ENCODE data around the gene CCNI2.

CCNI2 gene

DNA sequence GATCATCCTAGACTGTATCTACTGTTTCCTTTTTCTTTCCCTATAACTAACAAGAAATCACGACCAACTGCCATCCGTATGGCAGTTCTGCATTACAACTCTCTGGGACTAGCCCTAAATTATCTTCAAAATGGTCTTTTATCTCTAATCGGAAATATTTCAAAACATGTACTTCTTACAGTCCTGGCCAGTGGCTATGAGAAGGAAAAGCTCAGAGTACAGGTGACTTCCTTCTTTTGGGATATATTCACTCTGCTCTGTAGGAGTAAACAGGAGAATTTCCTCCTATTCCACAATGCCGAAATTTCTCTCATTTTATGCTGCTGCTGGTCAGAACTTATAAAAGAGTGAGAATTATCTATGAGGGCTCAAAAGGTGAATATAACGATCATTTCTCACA lies 31.6 kb downstream of the CCNI2 start:
- Histone ChIP-seq H2BK120ac (ENCODE audit: low read depth, low read length) (no peak overlapping the region), H3K79me1 (ENCODE audit: low read depth, low read length) (peaks cover 7% of the 10 kb centered on the region), H3K4me2 (ENCODE audit: insufficient read depth, low read length, poor library complexity, severe bottlenecking) (no peak overlapping the region), H3K4me1 (ENCODE audit: control insufficient read depth in 2 of 2, insufficient read depth in 1 of 2, low read depth in 1 of 2, low read length in 2 of 2) (peaks cover 3 to 16% of the 10 kb centered on the region in 2 donors), H3K9me3 (replicated peaks in 1 of 2; ENCODE audit: control insufficient read depth in 2 of 2, insufficient read depth in 1 of 2, low read depth in 1 of 2, low read length in 2 of 2) (no peaks in the 10 kb centered on the region), H3K23ac (ENCODE audit: low read depth, low read length, poor library complexity) (no peak overlapping the region), H2BK12ac (ENCODE audit: low read length) (no peak overlapping the region), H2BK15ac (ENCODE audit: low read length) (no peak overlapping the region), H2AK5ac (ENCODE audit: low read depth, low read length) (no peak overlapping the region), H3K9ac (ENCODE audit: low read depth, low read length, poor library complexity) (no peak overlapping the region), H2AFZ (ENCODE audit: low read length) (no peak overlapping the region), H3K4me3 (ENCODE audit: low read length in 2 of 2) (no peak overlapping the region), H4K8ac (ENCODE audit: low read depth, low read length) (no peak overlapping the region), H3K4ac (ENCODE audit: low read length) (no peak overlapping the region), H4K91ac (ENCODE audit: low read depth, low read length, poor library complexity) (no peak overlapping the region), H2BK5ac (ENCODE audit: low read length) (no peak overlapping the region), H3K27me3 (ENCODE audit: control insufficient read depth in 3 of 3, insufficient read depth in 3 of 3, low read depth in 1 of 3, low read length in 3 of 3) (peaks cover 0 to 56% (median 21%) of the 10 kb centered on the region in 3 experiments), H3K14ac (ENCODE audit: low read length) (no peak overlapping the region), H3K36me3 (replicated peaks in 1 of 2; ENCODE audit: control insufficient read depth in 2 of 2, insufficient read depth in 2 of 2, low read length in 2 of 2) (no peaks in the 10 kb centered on the region), H3K27ac (replicated peaks; ENCODE audit: low read length) (no peak overlapping the region), H3K18ac (ENCODE audit: low read length) (no peak overlapping the region)
- WGBS, 2 donors (ENCODE audit: extremely low coverage in 2 of 2, insufficient read length in 2 of 2, insufficient replicate concordance in 1 of 2): no CpG with 5 or more reads among the region's 5 CpGs
- DNase-seq (ENCODE audit: low spot score): no peak

DNA sequence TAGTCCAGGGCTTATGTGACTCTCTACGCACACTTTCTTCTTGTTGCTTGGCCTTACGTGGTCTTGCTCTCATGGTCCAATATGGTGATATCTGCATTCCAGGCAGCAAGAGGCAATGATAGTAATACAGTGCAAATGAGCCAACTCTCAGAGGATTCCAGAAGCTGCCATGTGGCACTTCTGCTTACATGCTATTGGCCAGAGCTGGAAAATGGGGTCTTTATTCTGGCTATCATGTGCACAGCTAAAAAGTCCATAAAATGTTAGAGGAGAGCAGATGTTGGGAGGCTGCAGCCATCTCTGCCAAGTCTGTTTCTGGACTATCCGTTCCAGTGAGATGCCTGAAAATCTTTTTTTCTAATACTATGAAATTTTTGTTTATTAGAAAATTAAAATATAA lies 32.7 kb downstream of the CCNI2 start:
- Histone ChIP-seq H3K18ac (ENCODE audit: low read length) (no peak overlapping the region), H4K91ac (ENCODE audit: low read depth, low read length, poor library complexity) (no peak overlapping the region), H3K27me3 (ENCODE audit: control insufficient read depth in 3 of 3, insufficient read depth in 3 of 3, low read depth in 1 of 3, low read length in 3 of 3) (peaks cover 0 to 62% (median 21%) of the 10 kb centered on the region in 3 experiments), H2AK5ac (ENCODE audit: low read depth, low read length) (no peak overlapping the region), H2BK120ac (ENCODE audit: low read depth, low read length) (no peak overlapping the region), H3K4me1 (ENCODE audit: control insufficient read depth in 2 of 2, insufficient read depth in 1 of 2, low read depth in 1 of 2, low read length in 2 of 2) (peaks cover 3 to 12% of the 10 kb centered on the region in 2 donors), H3K9ac (ENCODE audit: low read depth, low read length, poor library complexity) (no peak overlapping the region), H3K4me3 (ENCODE audit: low read length in 2 of 2) (no peak overlapping the region), H3K23ac (ENCODE audit: low read depth, low read length, poor library complexity) (no peak overlapping the region), H3K14ac (ENCODE audit: low read length) (no peak overlapping the region), H2AFZ (ENCODE audit: low read length) (no peak overlapping the region), H3K79me1 (ENCODE audit: low read depth, low read length) (peaks cover 2% of the 10 kb centered on the region), H2BK5ac (ENCODE audit: low read length) (no peak overlapping the region), H3K36me3 (replicated peaks in 1 of 2; ENCODE audit: control insufficient read depth in 2 of 2, insufficient read depth in 2 of 2, low read length in 2 of 2) (no peaks in the 10 kb centered on the region), H3K27ac (replicated peaks; ENCODE audit: low read length) (no peak overlapping the region), H3K4ac (ENCODE audit: low read length) (no peak overlapping the region), H2BK12ac (ENCODE audit: low read length) (no peak overlapping the region), H3K9me3 (replicated peaks in 1 of 2; ENCODE audit: control insufficient read depth in 2 of 2, insufficient read depth in 1 of 2, low read depth in 1 of 2, low read length in 2 of 2) (no peaks in the 10 kb centered on the region), H3K4me2 (ENCODE audit: insufficient read depth, low read length, poor library complexity, severe bottlenecking) (no peak overlapping the region), H4K8ac (ENCODE audit: low read depth, low read length) (no peak overlapping the region), H2BK15ac (ENCODE audit: low read length) (no peak overlapping the region)
- no peak for DNase-seq (ENCODE audit: low spot score)
- no CpG with 5 or more reads among the region's 3 CpGs for whole genome bisulfite sequencing, 2 donors (ENCODE audit: extremely low coverage in 2 of 2, insufficient read length in 2 of 2, insufficient replicate concordance in 1 of 2)

DNA sequence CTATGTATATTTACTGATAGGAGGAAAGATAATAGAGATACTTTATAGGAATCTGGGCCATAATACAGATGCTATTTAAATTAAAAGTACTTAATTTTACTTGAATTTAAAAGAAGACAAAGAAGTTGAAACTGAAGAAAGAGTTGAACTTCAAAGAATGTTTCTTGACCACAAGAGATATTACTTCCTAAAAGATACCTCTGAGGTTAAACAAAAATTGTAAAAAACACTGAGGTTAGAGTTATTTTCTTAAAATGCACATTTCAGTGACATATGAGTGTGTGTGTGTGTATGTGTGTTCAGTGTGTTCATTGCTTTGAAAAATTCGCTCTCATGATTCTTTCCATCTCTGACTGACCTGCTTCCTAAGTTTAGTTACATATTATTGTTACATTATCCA lies 33.4 kb downstream of the CCNI2 start:
- Histone ChIP-seq H3K4me2 (ENCODE audit: insufficient read depth, low read length, poor library complexity, severe bottlenecking) (no peak overlapping the region), H3K79me1 (ENCODE audit: low read depth, low read length) (peaks cover 2% of the 10 kb centered on the region), H3K27me3 (ENCODE audit: control insufficient read depth in 3 of 3, insufficient read depth in 3 of 3, low read depth in 1 of 3, low read length in 3 of 3) (peaks cover 0 to 67% (median 21%) of the 10 kb centered on the region in 3 experiments), H2BK15ac (ENCODE audit: low read length) (no peak overlapping the region), H3K14ac (ENCODE audit: low read length) (no peak overlapping the region), H2BK12ac (ENCODE audit: low read length) (no peak overlapping the region), H3K4me3 (ENCODE audit: low read length in 2 of 2) (no peak overlapping the region), H3K4ac (ENCODE audit: low read length) (no peak overlapping the region), H2AK5ac (ENCODE audit: low read depth, low read length) (no peak overlapping the region), H3K36me3 (replicated peaks in 1 of 2; ENCODE audit: control insufficient read depth in 2 of 2, insufficient read depth in 2 of 2, low read length in 2 of 2) (no peaks in the 10 kb centered on the region), H3K9ac (ENCODE audit: low read depth, low read length, poor library complexity) (no peak overlapping the region), H3K9me3 (replicated peaks in 1 of 2; ENCODE audit: control insufficient read depth in 2 of 2, insufficient read depth in 1 of 2, low read depth in 1 of 2, low read length in 2 of 2) (no peaks in the 10 kb centered on the region), H3K23ac (ENCODE audit: low read depth, low read length, poor library complexity) (no peak overlapping the region), H2BK120ac (ENCODE audit: low read depth, low read length) (no peak overlapping the region), H3K18ac (ENCODE audit: low read length) (no peak overlapping the region), H3K27ac (replicated peaks; ENCODE audit: low read length) (no peak overlapping the region), H4K8ac (ENCODE audit: low read depth, low read length) (no peak overlapping the region), H4K91ac (ENCODE audit: low read depth, low read length, poor library complexity) (no peak overlapping the region), H2BK5ac (ENCODE audit: low read length) (no peak overlapping the region), H3K4me1 (ENCODE audit: control insufficient read depth in 2 of 2, insufficient read depth in 1 of 2, low read depth in 1 of 2, low read length in 2 of 2) (peaks cover 1 to 7% of the 10 kb centered on the region in 2 donors), H2AFZ (ENCODE audit: low read length) (no peak overlapping the region)
- no peak for DNase-seq (ENCODE audit: low spot score)
- WGBS, 2 donors (ENCODE audit: extremely low coverage in 2 of 2, insufficient read length in 2 of 2, insufficient replicate concordance in 1 of 2): no CpG with 5 or more reads among the region's 1 CpG

DNA sequence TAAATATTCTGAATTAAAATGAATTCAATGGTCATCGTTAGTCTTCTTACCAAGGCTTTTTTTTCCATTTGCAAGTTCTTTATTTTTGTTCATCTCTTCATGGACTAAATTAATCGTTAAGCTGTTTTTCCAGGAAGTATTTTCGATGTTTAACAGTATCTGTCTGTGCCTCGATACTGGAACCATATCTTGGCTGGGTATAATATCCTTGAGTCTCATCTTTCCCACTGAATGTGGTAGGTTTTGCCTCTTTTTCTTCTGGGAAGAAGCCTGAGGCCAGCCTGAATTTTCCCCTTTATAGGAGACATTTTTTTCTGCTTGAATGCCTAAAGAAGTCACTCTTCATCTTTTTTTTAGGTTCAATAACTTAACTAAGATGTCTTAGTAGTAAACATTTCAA lies 33.8 kb downstream of the CCNI2 start:
- Histone ChIP-seq H3K9me3 (replicated peaks in 1 of 2; ENCODE audit: control insufficient read depth in 2 of 2, insufficient read depth in 1 of 2, low read depth in 1 of 2, low read length in 2 of 2) (peaks cover 0 to 1% of the 10 kb centered on the region in 2 donors), H2BK5ac (ENCODE audit: low read length) (no peak overlapping the region), H3K4ac (ENCODE audit: low read length) (no peak overlapping the region), H3K27ac (replicated peaks; ENCODE audit: low read length) (no peak overlapping the region), H3K14ac (ENCODE audit: low read length) (no peak overlapping the region), H2AK5ac (ENCODE audit: low read depth, low read length) (no peak overlapping the region), H2AFZ (ENCODE audit: low read length) (no peak overlapping the region), H2BK12ac (ENCODE audit: low read length) (no peak overlapping the region), H3K36me3 (replicated peaks in 1 of 2; ENCODE audit: control insufficient read depth in 2 of 2, insufficient read depth in 2 of 2, low read length in 2 of 2) (no peaks in the 10 kb centered on the region), H3K79me1 (ENCODE audit: low read depth, low read length) (peaks cover 1% of the 10 kb centered on the region), H3K4me1 (ENCODE audit: control insufficient read depth in 2 of 2, insufficient read depth in 1 of 2, low read depth in 1 of 2, low read length in 2 of 2) (peaks cover 0 to 4% of the 10 kb centered on the region in 2 donors), H2BK15ac (ENCODE audit: low read length) (no peak overlapping the region), H4K8ac (ENCODE audit: low read depth, low read length) (no peak overlapping the region), H2BK120ac (ENCODE audit: low read depth, low read length) (no peak overlapping the region), H3K23ac (ENCODE audit: low read depth, low read length, poor library complexity) (no peak overlapping the region), H3K4me2 (ENCODE audit: insufficient read depth, low read length, poor library complexity, severe bottlenecking) (no peak overlapping the region), H3K27me3 (ENCODE audit: control insufficient read depth in 3 of 3, insufficient read depth in 3 of 3, low read depth in 1 of 3, low read length in 3 of 3) (peaks cover 0 to 71% (median 21%) of the 10 kb centered on the region in 3 experiments), H3K9ac (ENCODE audit: low read depth, low read length, poor library complexity) (no peak overlapping the region), H4K91ac (ENCODE audit: low read depth, low read length, poor library complexity) (no peak overlapping the region), H3K4me3 (ENCODE audit: low read length in 2 of 2) (no peak overlapping the region), H3K18ac (ENCODE audit: low read length) (no peak overlapping the region)
- WGBS, 2 donors (ENCODE audit: extremely low coverage in 2 of 2, insufficient read length in 2 of 2, insufficient replicate concordance in 1 of 2): no CpG with 5 or more reads among the region's 4 CpGs
- DNase-seq (ENCODE audit: low spot score): no peak
